Fibroblast of lung (primary cell): ENCODE results near the gene TNFRSF19.

Experiments used
- CTCF ChIP-seq, 2 donors: IDR thresholded peaks in 1 of 2; conservative IDR thresholded peaks in 1 of 2; 1 replicate in 1 of 2; 2 replicates in 1 of 2; pipeline ENCODE4 v1.5.1; 2011 to 2012; ENCODE audit warnings: low read length in 2 of 2, control low read depth in 1 of 2, inconsistent platforms in 1 of 2, low read depth in 1 of 2, mild to moderate bottlenecking in 1 of 2
- EZH2 ChIP-seq: IDR thresholded peaks from 2 replicates; pipeline ENCODE4 v1.5.1; 2012; ENCODE audit warnings: low read length, control low read depth, mild to moderate bottlenecking; ENCODE audit errors: missing control alignments

GRCh38 chr13:23552661-23553060 lies 17.6 kb upstream of the TNFRSF19 start:
- TF ChIP-seq CTCF (conservative IDR thresholded peaks at IDR 0.05 in 1 of 2, IDR thresholded peaks at IDR 0.05 in 1 of 2; ENCODE audit: low read depth in 1 of 2, low read length in 2 of 2) (no peak), EZH2 (no peak)
